C4-2B (cell line): Measurements from ENCODE around the gene MACROD1.

ENCODE experiments used
- CTCF ChIP-seq: fragments of 450-650 bp; conservative IDR thresholded peaks from 2 replicates; pipeline ENCODE4 v1.5.1; 2017; ENCODE audit warnings: mild to moderate bottlenecking
- ZFX ChIP-seq: fragments of 450-650 bp; IDR thresholded peaks from 2 replicates; pipeline ENCODE4 v1.6.1; 2017

GRCh38 chr11:64129403-64129802 is 36.5 kb downstream of the MACROD1 start:
- TF ChIP-seq CTCF (no peak), ZFX (no peak)
